HG03103 (cell line): ENCODE results near the gene NBAS.
"Not testable (repeated sequence)": the region's sequence is repeated elsewhere in the genome, so short reads cannot be mapped to it uniquely, and the experiment has no call there.

Source experiments
- ATAC-seq: cut with Tn5 transposase; IDR thresholded peaks from one replicate; pipeline ENCODE4 v1.9.1; 2021; ENCODE audit warnings: low read depth; ENCODE audit not compliant: unreplicated experiment

NBAS gene

GRCh38 chr2:15429032-15429431 is 132.1 kb downstream of the NBAS start:
- no peak for ATAC-seq

- ATAC-seq = no peak
Observed at GRCh38 chr2:15427987-15428386, 133.1 kb downstream of the NBAS start.

- ATAC-seq = no peak
Observed at GRCh38 chr2:15426606-15427005, 134.5 kb downstream of the NBAS start.

- ATAC-seq = no peak
Observed at GRCh38 chr2:15425712-15426111, 135.4 kb downstream of the NBAS start.

- ATAC-seq = no peak
Observed at GRCh38 chr2:15421753-15422152, 139.4 kb downstream of the NBAS start.

- no peak for ATAC-seq
Observed at GRCh38 chr2:15415748-15416147, 145.4 kb downstream of the NBAS start.

GRCh38 chr2:15412779-15413178 is 148.4 kb downstream of the NBAS start:
- ATAC-seq = no peak

GRCh38 chr2:15412309-15412708 is 148.8 kb downstream of the NBAS start:
- ATAC-seq = no peak

- ATAC-seq = no peak
Observed at GRCh38 chr2:15410884-15411283, 150.2 kb downstream of the NBAS start.

- ATAC-seq = no peak
Observed at GRCh38 chr2:15408759-15409158, 152.4 kb downstream of the NBAS start.

- no peak for ATAC-seq
Observed at GRCh38 chr2:15407666-15408065, 153.5 kb downstream of the NBAS start.

- ATAC-seq = not testable (repeated sequence)
Observed at GRCh38 chr2:15404511-15404910, 156.6 kb downstream of the NBAS start.

- ATAC-seq = no peak
Observed at GRCh38 chr2:15400240-15400826, 160.8 kb downstream of the NBAS start.

GRCh38 chr2:15399241-15399640 is 161.9 kb downstream of the NBAS start:
- ATAC-seq = no peak

- ATAC-seq = no peak
Observed at GRCh38 chr2:15391751-15392150, 169.4 kb downstream of the NBAS start.

- no peak for ATAC-seq
Observed at GRCh38 chr2:15389895-15390294, 171.2 kb downstream of the NBAS start.

GRCh38 chr2:15389326-15389700 is 171.8 kb downstream of the NBAS start:
- no peak for ATAC-seq

GRCh38 chr2:15388406-15389325 is 172.5 kb downstream of the NBAS start:
- no peak for ATAC-seq

- no peak for ATAC-seq
Observed at GRCh38 chr2:15385184-15385583, 175.9 kb downstream of the NBAS start.

- ATAC-seq = no peak
Observed at GRCh38 chr2:15383695-15384350, 177.3 kb downstream of the NBAS start.

- ATAC-seq = peak; percentile 71
Observed at GRCh38 chr2:15378148-15378908, 182.8 kb downstream of the NBAS start.
